Suprapubic skin (tissue), 4 donors: ENCODE data around the gene MBOAT7. TPM values are rescaled to one million over a fixed set of nuclear protein-coding genes. Genes with fewer than 3 reads are reported as not detected.

ENCODE experiments used
- DNase-seq, 2 donors: peaks; one replicate each; pipeline ENCODE4 v3.0.0-alpha.2; 2019; ENCODE audit warnings: low spot score in 2 of 2
- H3K27ac ChIP-seq: fragments of 200-600 bp; sonication (generic); one replicate; pipeline ENCODE4 v1.5.1; 2019
- H3K27me3 ChIP-seq: fragments of 200-600 bp; sonication (generic); one replicate; pipeline ENCODE4 v1.5.1; 2019
- H3K36me3 ChIP-seq: fragments of 200-600 bp; sonication (generic); one replicate; pipeline ENCODE4 v1.5.1; 2019
- H3K4me1 ChIP-seq: fragments of 200-600 bp; sonication (generic); one replicate; pipeline ENCODE4 v1.5.1; 2019
- H3K4me3 ChIP-seq: fragments of 200-600 bp; sonication (generic); one replicate; pipeline ENCODE4 v1.5.1; 2019; ENCODE audit warnings: mild to moderate bottlenecking
- H3K9me3 ChIP-seq: fragments of 200-600 bp; sonication (generic); one replicate; pipeline ENCODE4 v1.5.1; 2019
- EP300 ChIP-seq: sonication (generic); formaldehyde crosslinking; IDR thresholded peaks from one replicate; pipeline ENCODE4 v1.6.1; 2017; ENCODE audit warnings: antibody characterized with exemption
- POLR2A ChIP-seq, 2 donors: fragments of 450-650 bp; IDR thresholded peaks; one replicate each; pipeline ENCODE4 v1.6.1; 2017; ENCODE audit warnings: antibody characterized with exemption in 2 of 2, mild to moderate bottlenecking in 2 of 2, moderate library complexity in 2 of 2
- POLR2AphosphoS5 ChIP-seq, 3 donors: sonication (generic); formaldehyde crosslinking; IDR thresholded peaks; one replicate each; pipeline ENCODE4 v1.6.1; 2017; ENCODE audit warnings: antibody characterized with exemption in 3 of 3
- WGBS: methylation state at CpG from one replicate; pipeline ENCODE4 v1.1.5; 2018; 5-methylcytosine and 5-hydroxymethylcytosine counted together
- total RNA-seq, 4 donors: library from RNA; depleted of rRNA; stranded (reverse); fragments of >200 nt; gene quantifications; one replicate each; pipeline ENCODE4 v1.1.0, GENCODE V29; 2016
- TF ChIP-seq, protein P1 (sequence below), 2 donors: fragments of 200-600 bp in 1 of 2; fragments of 450-650 bp in 1 of 2; sonication (generic) in 1 of 2; IDR thresholded peaks; one replicate each; pipeline ENCODE4 v1.5.1; 2016 to 2019; ENCODE audit warnings: antibody characterized with exemption in 2 of 2, mild to moderate bottlenecking in 1 of 2, moderate library complexity in 1 of 2

MBOAT7 gene
- total RNA-seq, 4 donors from 2014 or later: 54.7 to 96.5 (median 58.7) TPM

- H3K4me1 ChIP-seq: no peaks in the 10 kb centered on the region
- no peak for TF ChIP-seq POLR2AphosphoS5 (IDR thresholded peaks at IDR 0.05)
- TF ChIP-seq EP300: no peak
- TF ChIP-seq, protein P1, sequence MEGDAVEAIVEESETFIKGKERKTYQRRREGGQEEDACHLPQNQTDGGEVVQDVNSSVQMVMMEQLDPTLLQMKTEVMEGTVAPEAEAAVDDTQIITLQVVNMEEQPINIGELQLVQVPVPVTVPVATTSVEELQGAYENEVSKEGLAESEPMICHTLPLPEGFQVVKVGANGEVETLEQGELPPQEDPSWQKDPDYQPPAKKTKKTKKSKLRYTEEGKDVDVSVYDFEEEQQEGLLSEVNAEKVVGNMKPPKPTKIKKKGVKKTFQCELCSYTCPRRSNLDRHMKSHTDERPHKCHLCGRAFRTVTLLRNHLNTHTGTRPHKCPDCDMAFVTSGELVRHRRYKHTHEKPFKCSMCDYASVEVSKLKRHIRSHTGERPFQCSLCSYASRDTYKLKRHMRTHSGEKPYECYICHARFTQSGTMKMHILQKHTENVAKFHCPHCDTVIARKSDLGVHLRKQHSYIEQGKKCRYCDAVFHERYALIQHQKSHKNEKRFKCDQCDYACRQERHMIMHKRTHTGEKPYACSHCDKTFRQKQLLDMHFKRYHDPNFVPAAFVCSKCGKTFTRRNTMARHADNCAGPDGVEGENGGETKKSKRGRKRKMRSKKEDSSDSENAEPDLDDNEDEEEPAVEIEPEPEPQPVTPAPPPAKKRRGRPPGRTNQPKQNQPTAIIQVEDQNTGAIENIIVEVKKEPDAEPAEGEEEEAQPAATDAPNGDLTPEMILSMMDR (IDR thresholded peaks at IDR 0.05): no peak
- TF ChIP-seq POLR2A (IDR thresholded peaks at IDR 0.05): no peak
- peaks cover 91% of the 10 kb centered on the region for H3K36me3 ChIP-seq
- WGBS: 96% methylated on average over 43 of the region's 44 CpGs
- DNase-seq: peak in 1 of 2 donors; percentile 58
- H3K27ac ChIP-seq: no peak overlapping the region
- no peaks in the 10 kb centered on the region for H3K9me3 ChIP-seq
- no peak overlapping the region for H3K4me3 ChIP-seq
- H3K27me3 ChIP-seq: no peaks in the 10 kb centered on the region
Observed at GRCh38 chr19:54127688-54128440, 61.5 kb downstream of the MBOAT7 start.

- H3K4me3 ChIP-seq: no peak overlapping the region
- TF ChIP-seq, protein P1 (IDR thresholded peaks at IDR 0.05): no peak
- TF ChIP-seq POLR2AphosphoS5 (IDR thresholded peaks at IDR 0.05) (no peak), POLR2A (IDR thresholded peaks at IDR 0.05) (no peak), EP300 (no peak)
- WGBS: 93% methylated on average over 7 of the region's 9 CpGs
- H3K27ac ChIP-seq: no peak overlapping the region
- H3K9me3 ChIP-seq: no peaks in the 10 kb centered on the region
- no peaks in the 10 kb centered on the region for H3K27me3 ChIP-seq
- peaks cover 97% of the 10 kb centered on the region for H3K36me3 ChIP-seq
- no peak for DNase-seq
- H3K4me1 ChIP-seq: no peaks in the 10 kb centered on the region
Observed at GRCh38 chr19:54125713-54126112, 63.7 kb downstream of the MBOAT7 start.

GRCh38 chr19:54124393-54124792 lies 65.0 kb downstream of the MBOAT7 start:
- Histone ChIP-seq H3K9me3 (no peaks in the 10 kb centered on the region), H3K27ac (no peak overlapping the region), H3K27me3 (no peaks in the 10 kb centered on the region), H3K4me3 (no peak overlapping the region), H3K36me3 (peaks cover 99% of the 10 kb centered on the region), H3K4me1 (no peaks in the 10 kb centered on the region)
- WGBS: 90% methylated on average over 14 of the region's 19 CpGs
- no peak for DNase-seq
- TF ChIP-seq POLR2AphosphoS5 (IDR thresholded peaks at IDR 0.05): no peak
- TF ChIP-seq, protein P1 (IDR thresholded peaks at IDR 0.05): no peak
- no peak for TF ChIP-seq EP300
- no peak for TF ChIP-seq POLR2A (IDR thresholded peaks at IDR 0.05)

DNA sequence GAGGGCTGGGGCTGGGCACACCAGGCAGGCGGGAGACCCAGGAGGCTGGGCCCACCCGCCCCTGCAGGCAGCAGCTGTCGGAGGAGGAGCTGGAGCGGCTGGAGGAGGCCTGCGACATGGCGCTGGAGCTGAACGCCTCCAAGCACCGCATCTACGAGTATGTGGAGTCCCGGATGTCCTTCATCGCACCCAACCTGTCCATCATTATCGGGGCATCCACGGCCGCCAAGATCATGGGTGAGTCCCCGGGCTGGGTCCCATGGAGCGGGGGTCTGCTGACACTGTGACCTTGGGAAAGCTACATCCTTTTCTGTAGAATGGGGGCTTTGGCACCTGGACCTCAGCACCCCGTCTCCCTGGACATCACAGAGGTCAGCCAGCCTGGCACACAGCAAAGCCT lies 65.7 kb downstream of the MBOAT7 start:
- Histone ChIP-seq H3K9me3 (no peaks in the 10 kb centered on the region), H3K36me3 (peaks cover 99% of the 10 kb centered on the region), H3K4me1 (no peaks in the 10 kb centered on the region), H3K27me3 (no peaks in the 10 kb centered on the region), H3K4me3 (no peak overlapping the region), H3K27ac (no peak overlapping the region)
- DNase-seq: peak in 1 of 2 donors; percentile 62
- no CpG with 5 or more reads among the region's 17 CpGs for WGBS
- TF ChIP-seq EP300 (no peak), POLR2AphosphoS5 (IDR thresholded peaks at IDR 0.05) (no peak), POLR2A (IDR thresholded peaks at IDR 0.05) (no peak)
- TF ChIP-seq, protein P1 (IDR thresholded peaks at IDR 0.05): no peak

Other genes starting within 250 kb of the MBOAT7 start
- gene CACNG8, start 226.6 kb downstream of the MBOAT7 start, total RNA-seq: under 1 TPM in 2 of 4 donors, not detected in 2; 0.08 to 0.25 TPM
- not detected for gene CACNG6, start 197.9 kb downstream of the MBOAT7 start, total RNA-seq
- not detected for gene VSTM1, start 125.7 kb downstream of the MBOAT7 start, total RNA-seq
- not detected for gene TARM1, start 108.2 kb downstream of the MBOAT7 start, total RNA-seq
- 1 to 10 TPM in 3 of 4 donors, under 1 TPM in 1; 0.49 to 2.7 (median 1.8) TPM for gene OSCAR, start 88.8 kb downstream of the MBOAT7 start, total RNA-seq
- 10 to 100 TPM; 23.1 to 71.9 (median 46.4) TPM for gene NDUFA3, start 86.7 kb downstream of the MBOAT7 start, total RNA-seq
- 10 to 100 TPM in 3 of 4 donors, 1 to 10 TPM in 1; 7.8 to 16.5 (median 11.5) TPM for gene TFPT, start 73.9 kb downstream of the MBOAT7 start, total RNA-seq
- 10 to 100 TPM; 49.6 to 75.3 (median 55.4) TPM for gene PRPF31, start 73.8 kb downstream of the MBOAT7 start, total RNA-seq
- gene CNOT3, start 51.8 kb downstream of the MBOAT7 start, total RNA-seq: 10 to 100 TPM; 27.3 to 40.7 (median 35.2) TPM
- 1 to 10 TPM; 2.6 to 4.6 (median 4.0) TPM for gene LENG1, start 29.9 kb downstream of the MBOAT7 start, total RNA-seq
- gene TMC4, start 16.4 kb downstream of the MBOAT7 start, total RNA-seq: 10 to 100 TPM in 2 of 4 donors, 1 to 10 TPM in 2; 3.4 to 22.8 (median 9.0) TPM
- gene TSEN34, start 1.7 kb upstream of the MBOAT7 start, total RNA-seq: 10 to 100 TPM; 42.7 to 76.3 (median 69.1) TPM
- gene RPS9, start 11.3 kb upstream of the MBOAT7 start, total RNA-seq: 1,000 to 10,000 TPM; 1,403 to 3,061 (median 2,817) TPM
- gene LILRB3, start 33.4 kb upstream of the MBOAT7 start, total RNA-seq: 1 to 10 TPM in 3 of 4 donors, under 1 TPM in 1; 0.34 to 5.7 (median 2.9) TPM
- gene LILRA6, start 53.2 kb upstream of the MBOAT7 start, total RNA-seq: under 1 TPM in 1 of 4 donors, not detected in 3; 0.51 TPM
- 1 to 10 TPM in 2 of 4 donors, under 1 TPM in 2; 0.68 to 3.4 (median 2.0) TPM for gene LILRB5, start 67.7 kb upstream of the MBOAT7 start, total RNA-seq
- under 1 TPM in 3 of 4 donors, not detected in 1; 0.38 to 0.80 (median 0.64) TPM for gene LILRB2, start 91.5 kb upstream of the MBOAT7 start, total RNA-seq
- not detected for gene LILRA5, start 123.6 kb upstream of the MBOAT7 start, total RNA-seq
- under 1 TPM in 3 of 4 donors, not detected in 1; 0.48 to 0.72 (median 0.55) TPM for gene LILRA4, start 149.6 kb upstream of the MBOAT7 start, total RNA-seq
- gene LAIR1, start 175.4 kb upstream of the MBOAT7 start, total RNA-seq: 1 to 10 TPM; 1.0 to 1.9 (median 1.5) TPM
- gene TTYH1, start 225.9 kb upstream of the MBOAT7 start, total RNA-seq: 10 to 100 TPM; 11.2 to 20.4 (median 12.5) TPM